ENCODE results near the gene PPP1R14C.

The PPP1R14C gene

GRCh38 chr6:150220634-150221551 is 78.0 kb downstream of the PPP1R14C start:
- no peaks in the 10 kb centered on the region for H3K9me3 ChIP-seq (ENCODE audit: low read depth, low read length)
- DNase-seq (ENCODE audit: low read depth, low spot score): no peak
- H3K27ac ChIP-seq: no peak overlapping the region

GRCh38 chr6:150224820-150225219 is 82.0 kb downstream of the PPP1R14C start:
- TF ChIP-seq EZH2 (IDR thresholded peaks at IDR 0.05) (no peak), FOXP2 (optimal IDR thresholded peaks at IDR 0.05; ENCODE audit: control extremely low read depth, extremely low read length, insufficient read depth) (no peak), POLR2AphosphoS5 (IDR thresholded peaks at IDR 0.05; ENCODE audit: borderline replicate concordance, low read depth, low read length) (no peak)
- Histone ChIP-seq H3K9me3 (ENCODE audit: low read depth, low read length) (no peaks in the 10 kb centered on the region), H3K36me3 (ENCODE audit: insufficient read depth, low read length) (no peaks in the 10 kb centered on the region), H3K4me3 (no peak overlapping the region), H3K9ac (ENCODE audit: insufficient read length) (no peak overlapping the region), H3K27ac (no peak overlapping the region)
- no peak for DNase-seq (ENCODE audit: low read depth, low spot score)

More at GRCh38 chr6:150220634-150221551, 78.0 kb downstream of the PPP1R14C start:
- Histone ChIP-seq H3K9ac (ENCODE audit: insufficient read length) (no peak overlapping the region), H3K4me3 (no peak overlapping the region), H3K36me3 (ENCODE audit: insufficient read depth, low read length) (no peaks in the 10 kb centered on the region)
- TF ChIP-seq POLR2AphosphoS5 (IDR thresholded peaks at IDR 0.05; ENCODE audit: borderline replicate concordance, low read depth, low read length) (no peak), FOXP2 (optimal IDR thresholded peaks at IDR 0.05; ENCODE audit: control extremely low read depth, extremely low read length, insufficient read depth) (no peak), EZH2 (IDR thresholded peaks at IDR 0.05) (no peak)

GRCh38 chr6:150227281-150227680 is 84.4 kb downstream of the PPP1R14C start:
- Histone ChIP-seq H3K9me3 (ENCODE audit: low read depth, low read length) (no peaks in the 10 kb centered on the region), H3K27ac (no peak overlapping the region), H3K9ac (ENCODE audit: insufficient read length) (no peak overlapping the region), H3K36me3 (ENCODE audit: insufficient read depth, low read length) (no peaks in the 10 kb centered on the region), H3K4me3 (no peak overlapping the region)
- no peak for DNase-seq (ENCODE audit: low read depth, low spot score)
- no peak for TF ChIP-seq EZH2 (IDR thresholded peaks at IDR 0.05)
- TF ChIP-seq POLR2AphosphoS5 (IDR thresholded peaks at IDR 0.05; ENCODE audit: borderline replicate concordance, low read depth, low read length): no peak
- no peak for TF ChIP-seq FOXP2 (optimal IDR thresholded peaks at IDR 0.05; ENCODE audit: control extremely low read depth, extremely low read length, insufficient read depth)

GRCh38 chr6:150228072-150228733 is 85.4 kb downstream of the PPP1R14C start:
- no peaks in the 10 kb centered on the region for H3K36me3 ChIP-seq (ENCODE audit: insufficient read depth, low read length)
- 0 out of 2 replicates have a peak, but pooled peaks cover 3% of the 10 kb centered on the region for H3K9me3 ChIP-seq (ENCODE audit: low read depth, low read length)
- DNase-seq (ENCODE audit: low read depth, low spot score): no peak
- no peak overlapping the region for H3K4me3 ChIP-seq
- H3K9ac ChIP-seq (ENCODE audit: insufficient read length): no peak overlapping the region
- no peak overlapping the region for H3K27ac ChIP-seq
- TF ChIP-seq FOXP2 (optimal IDR thresholded peaks at IDR 0.05; ENCODE audit: control extremely low read depth, extremely low read length, insufficient read depth): no peak
- TF ChIP-seq EZH2 (IDR thresholded peaks at IDR 0.05): no peak
- TF ChIP-seq POLR2AphosphoS5 (IDR thresholded peaks at IDR 0.05; ENCODE audit: borderline replicate concordance, low read depth, low read length): no peak

GRCh38 chr6:150229436-150230163 is 86.8 kb downstream of the PPP1R14C start:
- TF ChIP-seq FOXP2 (optimal IDR thresholded peaks at IDR 0.05; ENCODE audit: control extremely low read depth, extremely low read length, insufficient read depth): no peak
- no peak for TF ChIP-seq EZH2 (IDR thresholded peaks at IDR 0.05)
- TF ChIP-seq POLR2AphosphoS5 (IDR thresholded peaks at IDR 0.05; ENCODE audit: borderline replicate concordance, low read depth, low read length): no peak
- H3K27ac ChIP-seq: no peak overlapping the region
- DNase-seq (ENCODE audit: low read depth, low spot score): no peak
- H3K36me3 ChIP-seq (ENCODE audit: insufficient read depth, low read length): no peaks in the 10 kb centered on the region
- no peak overlapping the region for H3K4me3 ChIP-seq
- H3K9me3 ChIP-seq (ENCODE audit: low read depth, low read length): 0 out of 2 replicates have a peak, but pooled peaks cover 3% of the 10 kb centered on the region
- H3K9ac ChIP-seq (ENCODE audit: insufficient read length): no peak overlapping the region

- 0 out of 2 replicates have a peak, but pooled peaks cover 3% of the 10 kb centered on the region for H3K9me3 ChIP-seq (ENCODE audit: low read depth, low read length)
- H3K36me3 ChIP-seq (ENCODE audit: insufficient read depth, low read length): no peaks in the 10 kb centered on the region
- H3K9ac ChIP-seq (ENCODE audit: insufficient read length): no peak overlapping the region
- TF ChIP-seq EZH2 (IDR thresholded peaks at IDR 0.05) (no peak), POLR2AphosphoS5 (IDR thresholded peaks at IDR 0.05; ENCODE audit: borderline replicate concordance, low read depth, low read length) (no peak), FOXP2 (optimal IDR thresholded peaks at IDR 0.05; ENCODE audit: control extremely low read depth, extremely low read length, insufficient read depth) (no peak)
- no peak for DNase-seq (ENCODE audit: low read depth, low spot score)
- no peak overlapping the region for H3K27ac ChIP-seq
- no peak overlapping the region for H3K4me3 ChIP-seq
These were observed 87.3 kb downstream of the PPP1R14C start for GRCh38 chr6:150230164-150230561.

GRCh38 chr6:150230832-150231524 is 88.1 kb downstream of the PPP1R14C start:
- Histone ChIP-seq H3K9me3 (ENCODE audit: low read depth, low read length) (0 out of 2 replicates have a peak, but pooled peaks cover 3% of the 10 kb centered on the region), H3K9ac (ENCODE audit: insufficient read length) (no peak overlapping the region), H3K4me3 (no peak overlapping the region), H3K27ac (no peak overlapping the region), H3K36me3 (ENCODE audit: insufficient read depth, low read length) (no peaks in the 10 kb centered on the region)
- TF ChIP-seq FOXP2 (optimal IDR thresholded peaks at IDR 0.05; ENCODE audit: control extremely low read depth, extremely low read length, insufficient read depth) (no peak), POLR2AphosphoS5 (IDR thresholded peaks at IDR 0.05; ENCODE audit: borderline replicate concordance, low read depth, low read length) (no peak), EZH2 (IDR thresholded peaks at IDR 0.05) (no peak)
- no peak for DNase-seq (ENCODE audit: low read depth, low spot score)

Data from SK-N-MC (cell line).